ENCODE data around the gene COL23A1. TPM values are rescaled to one million over a fixed set of nuclear protein-coding genes. Genes with fewer than 3 reads are reported as not detected.

COL23A1 gene
- total and polyA plus RNA-seq, 2 experiments from 2014 or later = 4.8 to 8.2 TPM

DNA sequence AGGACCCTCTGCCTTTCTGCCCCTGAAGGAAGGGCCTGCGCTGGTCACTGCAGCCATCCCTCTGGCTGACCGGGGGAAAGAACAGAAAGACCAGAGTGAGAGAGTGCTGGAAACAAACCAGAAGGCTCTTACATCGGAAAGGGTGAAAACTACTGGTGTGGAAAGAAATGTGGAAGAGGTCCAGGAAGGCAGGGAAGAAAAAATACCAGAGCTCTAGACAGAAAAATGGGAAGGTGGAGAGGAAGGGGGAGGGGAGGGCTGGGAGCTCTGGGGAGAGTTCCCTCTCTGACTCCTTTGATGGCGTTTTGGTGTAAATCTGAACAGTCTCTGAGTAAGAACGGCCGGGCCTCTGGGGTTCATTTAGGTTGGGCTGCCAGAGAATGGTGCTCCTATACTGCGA lies 47.7 kb downstream of the COL23A1 start:
- Mint-ChIP-seq H3K27ac (no peak overlapping the region), H3K27me3 (ENCODE audit: insufficient read depth, low read depth, poor library complexity) (peaks cover 9% of the 10 kb centered on the region), H3K9me3 (no peaks in the 10 kb centered on the region), H3K36me3 (ENCODE audit: low read depth) (no peaks in the 10 kb centered on the region), H3K4me1 (peaks cover 39% of the 10 kb centered on the region), H3K4me3 (no peak overlapping the region)
- H4K20me1 ChIP-seq (replicated peaks; ENCODE audit: insufficient read depth) = no peaks in the 10 kb centered on the region
- no peak for TF ChIP-seq JUNB (IDR thresholded peaks at IDR 0.05; ENCODE audit: unreplicated experiment)
- no peak for TF ChIP-seq NANOG (IDR thresholded peaks at IDR 0.05; ENCODE audit: borderline replicate concordance)
- TF ChIP-seq, protein P1, sequence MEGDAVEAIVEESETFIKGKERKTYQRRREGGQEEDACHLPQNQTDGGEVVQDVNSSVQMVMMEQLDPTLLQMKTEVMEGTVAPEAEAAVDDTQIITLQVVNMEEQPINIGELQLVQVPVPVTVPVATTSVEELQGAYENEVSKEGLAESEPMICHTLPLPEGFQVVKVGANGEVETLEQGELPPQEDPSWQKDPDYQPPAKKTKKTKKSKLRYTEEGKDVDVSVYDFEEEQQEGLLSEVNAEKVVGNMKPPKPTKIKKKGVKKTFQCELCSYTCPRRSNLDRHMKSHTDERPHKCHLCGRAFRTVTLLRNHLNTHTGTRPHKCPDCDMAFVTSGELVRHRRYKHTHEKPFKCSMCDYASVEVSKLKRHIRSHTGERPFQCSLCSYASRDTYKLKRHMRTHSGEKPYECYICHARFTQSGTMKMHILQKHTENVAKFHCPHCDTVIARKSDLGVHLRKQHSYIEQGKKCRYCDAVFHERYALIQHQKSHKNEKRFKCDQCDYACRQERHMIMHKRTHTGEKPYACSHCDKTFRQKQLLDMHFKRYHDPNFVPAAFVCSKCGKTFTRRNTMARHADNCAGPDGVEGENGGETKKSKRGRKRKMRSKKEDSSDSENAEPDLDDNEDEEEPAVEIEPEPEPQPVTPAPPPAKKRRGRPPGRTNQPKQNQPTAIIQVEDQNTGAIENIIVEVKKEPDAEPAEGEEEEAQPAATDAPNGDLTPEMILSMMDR (conservative IDR thresholded peaks at IDR 0.05; ENCODE audit: low read depth in 2 of 2) = no peak
- no peak for TF ChIP-seq CREB1 (CRISPR knock-in tag; IDR thresholded peaks at IDR 0.05; ENCODE audit: low read depth)
- no peak for TF ChIP-seq REST (IDR thresholded peaks at IDR 0.05; ENCODE audit: unreplicated experiment)
- no peak for TF ChIP-seq POLR2AphosphoS5 (IDR thresholded peaks at IDR 0.05; ENCODE audit: low read depth)
- TF ChIP-seq ZNF114 (CRISPR knock-in tag; IDR thresholded peaks at IDR 0.05) = no peak
- no peak for TF ChIP-seq ZNF462 (CRISPR knock-in tag; IDR thresholded peaks at IDR 0.05)
- TF ChIP-seq ZNF331 (CRISPR knock-in tag; IDR thresholded peaks at IDR 0.05; ENCODE audit: low read depth) = no peak
- no peak for TF ChIP-seq STAT1 (IDR thresholded peaks at IDR 0.05; ENCODE audit: unreplicated experiment)
- no peak for TF ChIP-seq EZH2phosphoT487 (IDR thresholded peaks at IDR 0.05; ENCODE audit: unreplicated experiment)
- no peak for TF ChIP-seq ETS1 (IDR thresholded peaks at IDR 0.05)
- no peak for TF ChIP-seq EZH2 (IDR thresholded peaks at IDR 0.05; ENCODE audit: low read depth, unreplicated experiment)
- no peak overlapping the region for H3K4me3 ChIP-seq
- H3K27me3 ChIP-seq (ENCODE audit: insufficient read depth) = no peaks in the 10 kb centered on the region
- no peak overlapping the region for H3K27ac ChIP-seq (ENCODE audit: low read depth)
- no peak overlapping the region for H2AFZ ChIP-seq
- no peaks in the 10 kb centered on the region for H3F3A ChIP-seq (replicated peaks; ENCODE audit: low read depth)
- peaks cover 4% of the 10 kb centered on the region; the same call in 1 of the 2 replicates for H3K79me2 ChIP-seq (replicated peaks; ENCODE audit: insufficient read depth)
- H3K4me1 ChIP-seq (ENCODE audit: insufficient read depth) = peaks cover 6% of the 10 kb centered on the region
- H3K9me2 ChIP-seq (ENCODE audit: insufficient read depth) = no peaks in the 10 kb centered on the region
- H3K4me2 ChIP-seq = no peak overlapping the region
- peak; percentile 11; the same call in 1 of the 3 replicates for ATAC-seq
- no peaks in the 10 kb centered on the region for H3K36me3 ChIP-seq (ENCODE audit: insufficient read depth)
- no peak for DNase-seq (ENCODE audit: low spot score)

All from GM23338 (cell line).